HEK293 (cell line): ENCODE measurements around the gene SUSD3.

Source experiments
- CTCF ChIA-PET: fragments of 350-600 bp; formaldehyde crosslinking; extraction: SDS; loops from one replicate; lab custom pipeline; 2021; ENCODE audit warnings: antibody characterized with exemption; lab: Yijun Ruan, JAX
- POLR2A ChIA-PET: fragments of 300-600 bp; formaldehyde crosslinking; extraction: SDS; loops from one replicate; lab custom pipeline; 2020; ENCODE audit warnings: antibody characterized with exemption, inconsistent platforms; lab: Yijun Ruan, JAX
- H3K27ac ChIP-seq: fragments of 200-500 bp; sonication (Bioruptor generic); 2 replicates; pipeline ENCODE4 v1.5.1; 2014; ENCODE audit warnings: low read depth, low read length, control low read depth, inconsistent platforms; ENCODE audit errors: extremely low read depth
- H3K36me3 ChIP-seq, 2 experiments: fragments of 200-500 bp in 1 of 2; sonication (Bioruptor generic) in 1 of 2; 1 replicate in 1 of 2; 2 replicates in 1 of 2; pipeline ENCODE4 v1.5.1; 2014 to 2017; ENCODE audit warnings: inconsistent platforms in 2 of 2, low read length in 2 of 2; ENCODE audit not compliant: control insufficient read depth in 2 of 2, insufficient read depth in 1 of 2
- H3K4me1 ChIP-seq: fragments of 200-500 bp; sonication (Bioruptor generic); 2 replicates; pipeline ENCODE4 v1.5.1; 2014; ENCODE audit warnings: mild to moderate bottlenecking, low read length, inconsistent platforms; ENCODE audit not compliant: control insufficient read depth, insufficient read depth
- H3K4me3 ChIP-seq: 2 replicates; pipeline ENCODE4 v1.5.1; 2011; ENCODE audit warnings: low read depth, mild to moderate bottlenecking, control low read depth, low read length, moderate library complexity
- H3K9me3 ChIP-seq: fragments of 200-500 bp; sonication (Bioruptor generic); 2 replicates; pipeline ENCODE4 v1.5.1; 2014; ENCODE audit warnings: low read depth, low read length, inconsistent platforms; ENCODE audit not compliant: control insufficient read depth, insufficient read depth
- BCL11A ChIP-seq: fragments of 450-650 bp; formaldehyde crosslinking; IDR thresholded peaks from 2 replicates; pipeline ENCODE4 v1.5.1; 2016; ENCODE audit warnings: low read depth, missing biosample characterization, missing genetic modification characterization
- HIC1 ChIP-seq: fragments of 450-650 bp; formaldehyde crosslinking; IDR thresholded peaks from 2 replicates; pipeline ENCODE4 v1.5.1; 2016; ENCODE audit warnings: missing biosample characterization, missing genetic modification characterization
- HOXD13 ChIP-seq: sonication (generic); formaldehyde crosslinking; IDR thresholded peaks from 2 replicates; pipeline ENCODE4 v1.8.0; 2022; ENCODE audit warnings: missing genetic modification reagents, borderline replicate concordance
- KLF1 ChIP-seq: fragments of 450-650 bp; formaldehyde crosslinking; IDR thresholded peaks from 2 replicates; pipeline ENCODE4 v1.5.1; 2016; ENCODE audit warnings: missing biosample characterization, missing genetic modification characterization
- KLF17 ChIP-seq: fragments of 450-650 bp; formaldehyde crosslinking; IDR thresholded peaks from 2 replicates; pipeline ENCODE4 v1.5.1; 2016; ENCODE audit warnings: missing biosample characterization, missing genetic modification characterization
- SCRT2 ChIP-seq: fragments of 450-650 bp; formaldehyde crosslinking; IDR thresholded peaks from 2 replicates; pipeline ENCODE4 v1.5.1; 2016; ENCODE audit warnings: missing biosample characterization, missing genetic modification characterization
- SP2 ChIP-seq: fragments of 450-650 bp; formaldehyde crosslinking; IDR thresholded peaks from 2 replicates; pipeline ENCODE4 v1.5.1; 2016; ENCODE audit warnings: missing biosample characterization, missing genetic modification characterization
- WT1 ChIP-seq: fragments of 450-650 bp; formaldehyde crosslinking; IDR thresholded peaks from 2 replicates; pipeline ENCODE4 v1.5.1; 2016; ENCODE audit warnings: missing biosample characterization, missing genetic modification characterization
- ZFP37 ChIP-seq: fragments of 450-650 bp; formaldehyde crosslinking; IDR thresholded peaks from 2 replicates; pipeline ENCODE4 v1.5.1; 2016; ENCODE audit warnings: missing biosample characterization, missing genetic modification characterization
- ZNF18 ChIP-seq: fragments of 450-650 bp; formaldehyde crosslinking; IDR thresholded peaks from 2 replicates; pipeline ENCODE4 v1.5.1; 2016; ENCODE audit warnings: missing biosample characterization, missing genetic modification characterization
- ZNF214 ChIP-seq: fragments of 450-650 bp; formaldehyde crosslinking; IDR thresholded peaks from 2 replicates; pipeline ENCODE4 v1.5.1; 2017; ENCODE audit warnings: missing biosample characterization, mild to moderate bottlenecking, missing genetic modification characterization, borderline replicate concordance
- ZNF239 ChIP-seq: fragments of 450-650 bp; formaldehyde crosslinking; IDR thresholded peaks from 2 replicates; pipeline ENCODE4 v1.5.1; 2016; ENCODE audit warnings: missing biosample characterization, missing genetic modification characterization
- ZNF423 ChIP-seq: fragments of 450-650 bp; formaldehyde crosslinking; IDR thresholded peaks from 2 replicates; pipeline ENCODE4 v1.5.1; 2016; ENCODE audit warnings: missing biosample characterization, missing genetic modification characterization
- ZNF433 ChIP-seq: fragments of 450-650 bp; formaldehyde crosslinking; IDR thresholded peaks from 2 replicates; pipeline ENCODE4 v1.5.1; 2016; ENCODE audit warnings: missing biosample characterization, missing genetic modification characterization, low read depth
- ZNF626 ChIP-seq: fragments of 450-650 bp; sonication (Bioruptor Pico); formaldehyde crosslinking; IDR thresholded peaks from 2 replicates; pipeline ENCODE4 v1.5.1; 2018; ENCODE audit warnings: missing biosample characterization, missing genetic modification characterization, inconsistent platforms
- ZNF639 ChIP-seq: fragments of 450-650 bp; formaldehyde crosslinking; IDR thresholded peaks from 2 replicates; pipeline ENCODE4 v1.5.1; 2016; ENCODE audit warnings: missing biosample characterization, missing genetic modification characterization
- ZNF677 ChIP-seq: fragments of 450-650 bp; IDR thresholded peaks from 2 replicates; pipeline ENCODE4 v1.5.0; 2018; ENCODE audit warnings: missing biosample characterization, mild to moderate bottlenecking, missing genetic modification characterization, moderate library complexity
- ZNF704 ChIP-seq: fragments of 450-650 bp; formaldehyde crosslinking; IDR thresholded peaks from 2 replicates; pipeline ENCODE4 v1.5.1; 2016; ENCODE audit warnings: missing biosample characterization, missing genetic modification characterization
- TF ChIP-seq, protein P1 (sequence below): fragments of 450-650 bp; formaldehyde crosslinking; conservative IDR thresholded peaks from 2 replicates; pipeline ENCODE4 v1.5.1; 2016; ENCODE audit warnings: low read depth, missing biosample characterization, missing genetic modification characterization

The SUSD3 gene

GRCh38 chr9:93089481-93089991, 31.0 kb downstream of the SUSD3 start:
- TF ChIP-seq ZNF214 (tag by site-specific recombination), result no peak
- TF ChIP-seq KLF1, result no peak
- TF ChIP-seq ZNF639 (tag by site-specific recombination), result no peak
- TF ChIP-seq ZNF433 (tag by site-specific recombination), result no peak
- TF ChIP-seq ZNF677 (tag by site-specific recombination), result no peak
- TF ChIP-seq BCL11A (tag by site-specific recombination), result no peak
- no peak for TF ChIP-seq ZNF626 (tag by site-specific recombination)
- no peak for TF ChIP-seq ZNF18 (tag by site-specific recombination)
- TF ChIP-seq SP2 (tag by site-specific recombination), result no peak
- no peak for TF ChIP-seq HOXD13
- TF ChIP-seq ZNF239, result no peak
- no peak for TF ChIP-seq ZNF423 (tag by site-specific recombination)
- TF ChIP-seq ZNF704 (tag by site-specific recombination), result no peak
- no peak for TF ChIP-seq SCRT2
- TF ChIP-seq KLF17, result no peak
- no peak for TF ChIP-seq ZFP37
- no peak for TF ChIP-seq WT1 (tag by site-specific recombination)
- TF ChIP-seq HIC1, result no peak
- TF ChIP-seq, protein P1, sequence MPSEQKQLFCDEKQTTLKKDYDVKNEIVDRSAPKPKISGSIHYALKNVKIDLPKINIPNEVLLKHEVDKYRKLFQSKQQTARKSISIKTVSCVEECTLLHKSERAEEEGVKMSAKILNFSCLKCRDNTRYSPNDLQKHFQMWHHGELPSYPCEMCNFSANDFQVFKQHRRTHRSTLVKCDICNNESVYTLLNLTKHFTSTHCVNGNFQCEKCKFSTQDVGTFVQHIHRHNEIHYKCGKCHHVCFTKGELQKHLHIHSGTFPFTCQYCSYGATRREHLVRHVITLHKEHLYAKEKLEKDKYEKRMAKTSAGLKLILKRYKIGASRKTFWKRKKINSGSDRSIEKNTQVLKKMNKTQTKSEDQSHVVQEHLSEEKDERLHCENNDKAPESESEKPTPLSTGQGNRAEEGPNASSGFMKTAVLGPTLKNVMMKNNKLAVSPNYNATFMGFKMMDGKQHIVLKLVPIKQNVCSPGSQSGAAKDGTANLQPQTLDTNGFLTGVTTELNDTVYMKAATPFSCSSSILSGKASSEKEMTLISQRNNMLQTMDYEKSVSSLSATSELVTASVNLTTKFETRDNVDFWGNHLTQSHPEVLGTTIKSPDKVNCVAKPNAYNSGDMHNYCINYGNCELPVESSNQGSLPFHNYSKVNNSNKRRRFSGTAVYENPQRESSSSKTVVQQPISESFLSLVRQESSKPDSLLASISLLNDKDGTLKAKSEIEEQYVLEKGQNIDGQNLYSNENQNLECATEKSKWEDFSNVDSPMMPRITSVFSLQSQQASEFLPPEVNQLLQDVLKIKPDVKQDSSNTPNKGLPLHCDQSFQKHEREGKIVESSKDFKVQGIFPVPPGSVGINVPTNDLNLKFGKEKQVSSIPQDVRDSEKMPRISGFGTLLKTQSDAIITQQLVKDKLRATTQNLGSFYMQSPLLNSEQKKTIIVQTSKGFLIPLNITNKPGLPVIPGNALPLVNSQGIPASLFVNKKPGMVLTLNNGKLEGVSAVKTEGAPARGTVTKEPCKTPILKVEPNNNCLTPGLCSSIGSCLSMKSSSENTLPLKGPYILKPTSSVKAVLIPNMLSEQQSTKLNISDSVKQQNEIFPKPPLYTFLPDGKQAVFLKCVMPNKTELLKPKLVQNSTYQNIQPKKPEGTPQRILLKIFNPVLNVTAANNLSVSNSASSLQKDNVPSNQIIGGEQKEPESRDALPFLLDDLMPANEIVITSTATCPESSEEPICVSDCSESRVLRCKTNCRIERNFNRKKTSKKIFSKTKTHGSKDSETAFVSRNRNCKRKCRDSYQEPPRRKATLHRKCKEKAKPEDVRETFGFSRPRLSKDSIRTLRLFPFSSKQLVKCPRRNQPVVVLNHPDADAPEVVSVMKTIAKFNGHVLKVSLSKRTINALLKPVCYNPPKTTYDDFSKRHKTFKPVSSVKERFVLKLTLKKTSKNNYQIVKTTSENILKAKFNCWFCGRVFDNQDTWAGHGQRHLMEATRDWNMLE (tag by site-specific recombination), result no peak
- H3K27ac ChIP-seq, result no peak overlapping the region
- POLR2A ChIA-PET, result no interaction called here
- H3K4me3 ChIP-seq, result no peak overlapping the region
- CTCF ChIA-PET, result interaction anchor here (1.0 kb wide), 1 partner anchor 8 kb away, joined by 3 read pairs; no protein-coding TSS in a partner anchor
- H3K4me1 ChIP-seq, result no peaks in the 10 kb centered on the region
- no peaks in the 10 kb centered on the region for H3K9me3 ChIP-seq
- no peaks in the 10 kb centered on the region for H3K36me3 ChIP-seq
